K562 (cell line): ENCODE results near the gene POR. TPM values are rescaled to one million over a fixed set of nuclear protein-coding genes. Genes with fewer than 3 reads are reported as not detected.
A peak's percentile ranks its signal among the peaks of the same experiment; 100 is the strongest.
"Not testable (repeated sequence)": the region's sequence is repeated elsewhere in the genome, so short reads cannot be mapped to it uniquely, and the experiment has no call there.

Source experiments
- ATAC-seq: fragments of 200-7000 bp; cut with Tn5 transposase; 3 replicates; pipeline ENCODE4 v1.9.1; 2020; ENCODE audit warnings: moderate library complexity
- BruUV-seq: library from RNA; stranded (reverse); fragments of 400-500 nt; replicated peaks from 2 replicates; lab custom pipeline; 2021; lab: Mats Ljungman, UMichigan
- CTCF ChIA-PET: fragments of 300-600 bp; formaldehyde crosslinking; extraction: SDS; loops from one replicate; lab custom pipeline; 2021; ENCODE audit warnings: low intra/inter-chr PET ratio; lab: Yijun Ruan, JAX
- POLR2A ChIA-PET: fragments of 300-600, 350-650 bp; sonication (Branson Sonifier 250); formaldehyde crosslinking; extraction: SDS; loops from one replicate; lab custom pipeline; 2021; ENCODE audit warnings: antibody characterized with exemption, inconsistent platforms; lab: Yijun Ruan, JAX
- DNase-seq, 4 experiments: peaks; one replicate each; pipeline versions ENCODE4 v3.0.0 to v3.0.0-alpha.2; 2011 to 2018; ENCODE audit warnings: low spot score in 3 of 4, mixed read lengths in 3 of 4; ENCODE audit errors: extremely low read depth in 1 of 4
- FAIRE-seq: peaks from 2 replicates; lab custom pipeline; 2011; peaks lifted over from hg19 to GRCh38; lab: Jason Lieb, UNC
- H2AFZ ChIP-seq: 2 replicates; pipeline ENCODE4 v1.6.0; 2011; ENCODE audit warnings: low read depth, low read length, control low read depth, inconsistent platforms
- H3K27ac ChIP-seq: fragments of 200-600 bp; 3 replicates; pipeline ENCODE4 v1.8.0; 2011; ENCODE audit warnings: low read depth, mild to moderate bottlenecking, control low read depth, inconsistent platforms, low read length, moderate library complexity, mixed read lengths; ENCODE audit errors: extremely low read depth
- H3K27me3 ChIP-seq, 2 experiments: fragments of 300-600 bp in 1 of 2; 2 replicates in 1 of 2; 3 replicates in 1 of 2; pipeline versions ENCODE4 v1.6.0 to v1.8.0; 2011; ENCODE audit warnings: inconsistent platforms in 2 of 2, low read length in 2 of 2, mild to moderate bottlenecking in 1 of 2, mixed read lengths in 1 of 2, moderate library complexity in 1 of 2; ENCODE audit not compliant: control insufficient read depth in 2 of 2, insufficient read depth in 2 of 2
- H3K36me3 ChIP-seq: fragments of 300-600 bp; 3 replicates; pipeline ENCODE4 v1.8.0; 2011; ENCODE audit warnings: mild to moderate bottlenecking, low read length, inconsistent platforms; ENCODE audit not compliant: control insufficient read depth, insufficient read depth
- H3K4me1 ChIP-seq, 2 experiments: fragments of 200-600 bp in 1 of 2; replicated peaks in 1 of 2; 2 replicates in 1 of 2; 3 replicates in 1 of 2; pipeline versions ENCODE4 v1.5.1 to v1.8.0; 2011; ENCODE audit warnings: inconsistent platforms in 2 of 2, low read length in 2 of 2, mild to moderate bottlenecking in 1 of 2, mixed read lengths in 1 of 2, moderate library complexity in 1 of 2; ENCODE audit not compliant: control insufficient read depth in 2 of 2, insufficient read depth in 2 of 2
- H3K4me2 ChIP-seq: 2 replicates; pipeline ENCODE4 v1.6.1; 2011; ENCODE audit warnings: low read length, control low read depth, inconsistent platforms, mixed read lengths; ENCODE audit not compliant: insufficient read depth
- H3K4me3 ChIP-seq: fragments of 200-600 bp; sonication (generic), shearing (Covaris generic); 2 replicates; pipeline ENCODE4 v1.5.1; 2016; ENCODE audit warnings: control low read depth, inconsistent platforms
- H3K79me2 ChIP-seq: fragments of 200-600 bp; 3 replicates; pipeline ENCODE4 v1.8.0; 2011; ENCODE audit warnings: low read length, inconsistent platforms; ENCODE audit not compliant: control insufficient read depth, insufficient read depth
- H3K9ac ChIP-seq, 2 experiments: 2 replicates each; pipeline versions ENCODE4 v1.6.0 to v1.6.1; 2011; ENCODE audit warnings: low read depth in 2 of 2, low read length in 2 of 2, control low read depth in 1 of 2, inconsistent platforms in 1 of 2, mild to moderate bottlenecking in 1 of 2, mixed read lengths in 1 of 2; ENCODE audit not compliant: insufficient read depth in 1 of 2
- H3K9me1 ChIP-seq: one replicate; pipeline ENCODE4 v1.6.0; 2011; ENCODE audit warnings: inconsistent platforms, mild to moderate bottlenecking, low read length, moderate library complexity; ENCODE audit not compliant: control insufficient read depth, insufficient read depth
- H3K9me3 ChIP-seq: replicated peaks from 2 replicates; pipeline ENCODE4 v1.5.1; 2011; ENCODE audit warnings: low read depth, low read length, inconsistent platforms; ENCODE audit not compliant: control insufficient read depth, insufficient read depth
- H4K20me1 ChIP-seq: replicated peaks from 2 replicates; pipeline ENCODE4 v1.6.1; 2011; ENCODE audit warnings: low read length, inconsistent platforms, mixed read lengths; ENCODE audit not compliant: control insufficient read depth, insufficient read depth
- CSDE1 ChIP-seq, 2 experiments: fragments of 450-650 bp; IDR thresholded peaks; 2 replicates each; pipeline ENCODE4 v1.6.1; 2016; ENCODE audit warnings: mild to moderate bottlenecking in 1 of 2
- EGR1 ChIP-seq: fragments of 450-650 bp; conservative IDR thresholded peaks from 2 replicates; pipeline ENCODE4 v1.6.1; 2017; ENCODE audit warnings: mild to moderate bottlenecking
- ZBTB43 ChIP-seq: sonication (generic); formaldehyde crosslinking; IDR thresholded peaks from 2 replicates; pipeline ENCODE4 v1.8.0; 2023; ENCODE audit warnings: mild to moderate bottlenecking, missing genetic modification reagents
- ZHX1 ChIP-seq: fragments of 150-350 bp; conservative IDR thresholded peaks from 2 replicates; pipeline ENCODE4 v1.6.1; 2014; ENCODE audit warnings: low read length
- ZNF146 ChIP-seq: IDR thresholded peaks from one replicate; pipeline ENCODE4 v1.6.1; 2018; ENCODE audit warnings: missing compliant biosample characterization; ENCODE audit not compliant: unreplicated experiment
- ZNF232 ChIP-seq: sonication (generic); formaldehyde crosslinking; IDR thresholded peaks from 2 replicates; pipeline ENCODE4 v1.8.0; 2022; ENCODE audit warnings: mild to moderate bottlenecking, missing genetic modification reagents
- ZNF445 ChIP-seq: fragments of 250-450 bp; sonication (Bioruptor Pico); IDR thresholded peaks from 2 replicates; pipeline ENCODE4 v1.4.0; 2020; ENCODE audit warnings: low read depth, mild to moderate bottlenecking, moderate library complexity
- WGBS: fragments of 100-300 bp; shearing (Covaris generic); methylation state at CpG from one replicate; pipeline ENCODE4 v1.1.6; 2016; ENCODE audit warnings: low coverage, mixed read lengths; ENCODE audit not compliant: insufficient coverage; ENCODE audit errors: missing lambda C conversion rate; 5-methylcytosine and 5-hydroxymethylcytosine counted together
- in situ Hi-C: fragments of 300-500 bp; cut with MboI; formaldehyde crosslinking; loops from 4 replicates; pipeline ENCODE4 v1.15.0; 2018; ENCODE audit warnings: inconsistent platforms, mixed read lengths
- intact Hi-C: fragments of 100-400 bp; cut with micrococcal nuclease; formaldehyde crosslinking; loops from 2 replicates; pipeline ENCODE4 v1.14.2; 2022
- polyA plus RNA-seq, 8 experiments: library from polyadenylated mRNA; depleted of rRNA in 4 of 8; stranded (reverse) in 5 of 8; unstranded in 3 of 8; fragments of >200 nt; fragmentation: Nextera tagmentation in 2 of 8; fragmentation: Illumina TruSeq in 1 of 8; extraction: Ambion mirVana in 2 of 8; extraction: Trizol in 1 of 8; gene quantifications; 2 replicates each; pipeline versions ENCODE4 v1.2.1 to v1.2.3, GENCODE V29; 2011 to 2014; ENCODE audit warnings: inconsistent platforms in 1 of 8, missing spikeins in 1 of 8
- total RNA-seq, 7 experiments: library from RNA; depleted of rRNA in 6 of 7; stranded (reverse); fragments of >200 nt in 6 of 7; fragmentation: Illumina TruSeq in 2 of 7; extraction: Trizol in 2 of 7; gene quantifications; 2 replicates each; pipeline versions ENCODE4 v1.2.1 to v1.2.3, GENCODE V29; 2011 to 2021; ENCODE audit warnings: low replicate concordance in 1 of 7

The POR gene
- total and polyA plus RNA-seq, 9 of the 15 experiments (the other 6 are each of a cell fraction or from before 2014, with no cell fraction given), result 4.7 to 142 (median 40.8) TPM

GRCh38 chr7:76018520-76018919 is 103.6 kb downstream of the POR start:
- BruUV-seq, ATAC-seq, H3K4me3 ChIP-seq, H3K79me2 ChIP-seq, H3K9me3 ChIP-seq, H3K4me2 ChIP-seq, H3K9ac ChIP-seq, H3K27ac ChIP-seq, H3K27me3 ChIP-seq, H3K9me1 ChIP-seq, FAIRE-seq, H2AFZ ChIP-seq, POLR2A ChIA-PET, H3K4me1 ChIP-seq, DNase-seq, H4K20me1 ChIP-seq, intact Hi-C loops: not testable (repeated sequence)
- in situ Hi-C loops, result loop anchor here (25.0 kb wide), 1 partner anchor 581 kb away; no protein-coding TSS in a partner anchor
- 88% methylated on average over 4 of the region's 4 CpGs for WGBS
- CTCF ChIA-PET, result interaction anchor here (0.7 kb wide), 1 partner anchor 152 kb away, joined by 6 read pairs; no protein-coding TSS in a partner anchor
- TF ChIP-seq ZNF146 (CRISPR knock-in tag), result peak; percentile 76
- peaks cover 35% of the 10 kb centered on the region for H3K36me3 ChIP-seq

GRCh38 chr7:76020031-76020714 is 105.2 kb downstream of the POR start:
- Histone ChIP-seq H3K9ac (no peak overlapping the region), H3K27ac (no peak overlapping the region), H3K36me3 (peaks cover 36% of the 10 kb centered on the region), H3K79me2 (no peaks in the 10 kb centered on the region), H3K27me3 (no peaks in the 10 kb centered on the region), H3K9me3 (no peaks in the 10 kb centered on the region), H4K20me1 (no peaks in the 10 kb centered on the region), H3K4me2 (no peak overlapping the region), H2AFZ (no peak overlapping the region), H3K4me1 (peaks cover 0 to 4% of the 10 kb centered on the region in 2 experiments; a peak in 2 of 5 replicates), H3K4me3 (no peak overlapping the region), H3K9me1 (no peaks in the 10 kb centered on the region)
- in situ Hi-C loops, result loop anchor here (5.0 to 25.0 kb wide), 2 partner anchors 153 to 583 kb away; no protein-coding TSS in a partner anchor
- BruUV-seq, result no TSS peak
- peak; percentile 95 for FAIRE-seq
- CTCF ChIA-PET, result interaction anchor here (0.6 to 4.3 kb wide), 5 partner anchors 75 to 157 kb away, joined by 3 to 95 read pairs (median 3); no protein-coding TSS in a partner anchor
- DNase-seq, result peak; percentile 85 to 88 (median 86)
- intact Hi-C loops, result loop anchor here (1.0 to 5.0 kb wide), 2 partner anchors 73 to 153 kb away; no protein-coding TSS in a partner anchor
- POLR2A ChIA-PET, result interaction anchor here (0.6 to 1.8 kb wide), 8 partner anchors 12 to 948 kb away, joined by 3 to 6 read pairs (median 4); no protein-coding TSS in a partner anchor
- ATAC-seq, result peak; percentile 97
- WGBS, result 25% methylated on average over 6 of the region's 6 CpGs
- 0 out of 2 replicates have a peak, but pooled peaks have one; percentile 46 for TF ChIP-seq ZHX1
- TF ChIP-seq ZNF445 (CRISPR knock-in tag), result no peak
- TF ChIP-seq CSDE1 (IDR thresholded peaks at IDR 0.05), result no peak
- TF ChIP-seq EGR1, result no peak
- no peak for TF ChIP-seq ZBTB43 (CRISPR knock-in tag)
- no peak for TF ChIP-seq ZNF232 (CRISPR knock-in tag)
